Lung (tissue), 12 donors: Measurements from ENCODE around the gene ADCY10. TPM values are rescaled to one million over a fixed set of nuclear protein-coding genes. Genes with fewer than 3 reads are reported as not detected.
A peak's percentile ranks its signal among the peaks of the same experiment; 100 is the strongest.

Source experiments
- ATAC-seq: fragments of 200-7000 bp; cut with Tn5 transposase; one replicate; pipeline ENCODE4 v1.9.1; 2020; ENCODE audit warnings: moderate number of reproducible peaks; ENCODE audit not compliant: insufficient read depth, low FRiP score
- DNase-seq, 3 donors: peaks; one replicate each; pipeline ENCODE4 v3.0.0-alpha.2; 2013 to 2017
- H3K27ac ChIP-seq, 2 donors: one replicate each; pipeline ENCODE4 v1.5.1; 2013; ENCODE audit warnings: mild to moderate bottlenecking in 2 of 2, moderate library complexity in 2 of 2, control low read depth in 1 of 2, inconsistent platforms in 1 of 2, low read depth in 1 of 2, low read length in 1 of 2
- H3K27me3 ChIP-seq, 3 donors: one replicate each; pipeline ENCODE4 v1.5.1; 2013; ENCODE audit warnings: low read length in 2 of 3; ENCODE audit not compliant: control insufficient read depth in 3 of 3, insufficient read depth in 3 of 3
- H3K36me3 ChIP-seq, 4 donors: one replicate each; pipeline ENCODE4 v1.5.1; 2013; ENCODE audit warnings: low read length in 4 of 4, mild to moderate bottlenecking in 1 of 4, moderate library complexity in 1 of 4; ENCODE audit not compliant: control insufficient read depth in 4 of 4, insufficient read depth in 4 of 4
- H3K4me1 ChIP-seq, 5 donors: one replicate each; pipeline ENCODE4 v1.5.1; 2013; ENCODE audit warnings: low read length in 5 of 5, mild to moderate bottlenecking in 2 of 5, moderate library complexity in 1 of 5; ENCODE audit not compliant: control insufficient read depth in 5 of 5, insufficient read depth in 5 of 5
- H3K4me3 ChIP-seq: one replicate; pipeline ENCODE4 v1.5.1; 2013; ENCODE audit warnings: mild to moderate bottlenecking, control low read depth, moderate library complexity
- H3K9ac ChIP-seq, 2 donors: one replicate each; pipeline ENCODE4 v1.5.1; 2013; ENCODE audit warnings: low read length in 2 of 2, control low read depth in 1 of 2; ENCODE audit not compliant: insufficient read depth in 1 of 2
- H3K9me3 ChIP-seq, 4 donors: one replicate each; pipeline ENCODE4 v1.5.1; 2013; ENCODE audit warnings: low read length in 3 of 4, mild to moderate bottlenecking in 1 of 4, moderate library complexity in 1 of 4; ENCODE audit not compliant: control insufficient read depth in 4 of 4, insufficient read depth in 3 of 4
- WGBS, 2 donors: extraction: QIAGEN DNeasy Blood & Tissue Kit; methylation state at CpG; one replicate each; pipeline ENCODE4 v1.1.7; 2013; 5-methylcytosine and 5-hydroxymethylcytosine counted together
- polyA plus RNA-seq, 2 donors: library from polyadenylated mRNA; stranded (reverse); fragments of 200-250 nt; gene quantifications; one replicate each; pipeline ENCODE4 v1.2.1, GENCODE V29; 2013
- total RNA-seq, 2 donors: library from RNA; depleted of rRNA in 1 of 2; stranded (reverse); fragments of >200 nt in 1 of 2; gene quantifications; one replicate each; pipeline ENCODE4 v1.2.1, GENCODE V29; 2014 to 2021
- TF ChIP-seq, protein P1 (sequence below): IDR thresholded peaks from 2 replicates; pipeline ENCODE4 v1.5.1; 2012; ENCODE audit warnings: mild to moderate bottlenecking; ENCODE audit errors: control extremely low read depth, extremely low read depth
- donor health status: control.
- donor health status: control.
- donor health status: Bipolar disorder and iron deficiency.
- donor health status: healthy.
- donor health status: DM: yes; HTN: yes; CAD: no.

ADCY10 gene
- total and polyA plus RNA-seq, 4 donors, result 0.06 to 0.10 (median 0.09) TPM; not detected in 1

- Histone ChIP-seq H3K9me3 (peaks cover 0 to 2% (median 0%) of the 10 kb centered on the region in 4 donors), H3K4me3 (no peak overlapping the region), H3K27ac (peak overlapping the region in 1 of 2 donors; percentile 53), H3K36me3 (peaks cover 9 to 26% (median 18%) of the 10 kb centered on the region in 4 donors), H3K9ac (no peak overlapping the region), H3K4me1 (peaks cover 0 to 17% (median 8%) of the 10 kb centered on the region in 5 donors), H3K27me3 (no peaks in the 10 kb centered on the region)
- TF ChIP-seq, protein P1, sequence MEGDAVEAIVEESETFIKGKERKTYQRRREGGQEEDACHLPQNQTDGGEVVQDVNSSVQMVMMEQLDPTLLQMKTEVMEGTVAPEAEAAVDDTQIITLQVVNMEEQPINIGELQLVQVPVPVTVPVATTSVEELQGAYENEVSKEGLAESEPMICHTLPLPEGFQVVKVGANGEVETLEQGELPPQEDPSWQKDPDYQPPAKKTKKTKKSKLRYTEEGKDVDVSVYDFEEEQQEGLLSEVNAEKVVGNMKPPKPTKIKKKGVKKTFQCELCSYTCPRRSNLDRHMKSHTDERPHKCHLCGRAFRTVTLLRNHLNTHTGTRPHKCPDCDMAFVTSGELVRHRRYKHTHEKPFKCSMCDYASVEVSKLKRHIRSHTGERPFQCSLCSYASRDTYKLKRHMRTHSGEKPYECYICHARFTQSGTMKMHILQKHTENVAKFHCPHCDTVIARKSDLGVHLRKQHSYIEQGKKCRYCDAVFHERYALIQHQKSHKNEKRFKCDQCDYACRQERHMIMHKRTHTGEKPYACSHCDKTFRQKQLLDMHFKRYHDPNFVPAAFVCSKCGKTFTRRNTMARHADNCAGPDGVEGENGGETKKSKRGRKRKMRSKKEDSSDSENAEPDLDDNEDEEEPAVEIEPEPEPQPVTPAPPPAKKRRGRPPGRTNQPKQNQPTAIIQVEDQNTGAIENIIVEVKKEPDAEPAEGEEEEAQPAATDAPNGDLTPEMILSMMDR, result no peak
- ATAC-seq, result peak; percentile 35
- peak; percentile 86 to 96 (median 95) for DNase-seq
- 28 to 59% methylated on average over 5 of the region's 5 CpGs for whole genome bisulfite sequencing, 2 donors
These were observed 122.4 kb downstream of the ADCY10 start for GRCh38 chr1:167791281-167792187.

GRCh38 chr1:167790117-167790516 is 123.8 kb downstream of the ADCY10 start:
- no peak for ATAC-seq
- peaks cover 9 to 27% (median 21%) of the 10 kb centered on the region in 4 donors for H3K36me3 ChIP-seq

DNA sequence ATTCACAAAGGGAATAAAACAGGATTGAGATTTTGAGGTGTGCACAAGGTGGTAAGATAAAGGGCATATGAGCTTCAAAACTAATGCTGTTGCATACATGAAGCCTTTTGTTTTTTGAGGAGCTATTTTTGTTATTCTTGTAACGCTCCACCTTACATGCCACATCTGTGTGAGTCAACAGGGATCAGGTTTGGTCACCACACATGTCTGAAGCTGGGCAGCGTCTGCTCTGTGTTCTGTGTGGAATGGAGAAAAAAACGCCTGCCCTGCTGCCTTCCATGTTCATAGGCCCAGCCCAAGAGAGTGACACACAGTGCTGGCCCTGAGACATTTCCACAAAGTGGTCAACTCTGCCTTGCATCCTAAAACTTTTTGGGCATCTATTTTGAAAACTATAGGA is 124.4 kb downstream of the ADCY10 start:
- DNase-seq, result no peak
- peaks cover 9 to 27% (median 21%) of the 10 kb centered on the region in 4 donors for H3K36me3 ChIP-seq
- H3K9me3 ChIP-seq, result peaks cover 0 to 2% (median 0%) of the 10 kb centered on the region in 4 donors
- peaks cover 0 to 12% (median 3%) of the 10 kb centered on the region in 5 donors for H3K4me1 ChIP-seq
- TF ChIP-seq, protein P1, result no peak
- no peak overlapping the region for H3K27ac ChIP-seq
- no peak for ATAC-seq
- no peak overlapping the region for H3K9ac ChIP-seq
- no peak overlapping the region for H3K4me3 ChIP-seq
- 92 to 97% methylated on average over 3 of the region's 3 CpGs for WGBS, 2 donors
- no peaks in the 10 kb centered on the region for H3K27me3 ChIP-seq

More at GRCh38 chr1:167790117-167790516, 123.8 kb downstream of the ADCY10 start:
- 79 to 87% methylated on average over 5 of the region's 5 CpGs for WGBS, 2 donors
- H3K4me1 ChIP-seq, result peaks cover 0 to 12% (median 3%) of the 10 kb centered on the region in 5 donors
- H3K9me3 ChIP-seq, result peaks cover 0 to 2% (median 0%) of the 10 kb centered on the region in 4 donors
- H3K4me3 ChIP-seq, result no peak overlapping the region
- H3K9ac ChIP-seq, result no peak overlapping the region
- no peaks in the 10 kb centered on the region for H3K27me3 ChIP-seq
- DNase-seq, result no peak
- H3K27ac ChIP-seq, result no peak overlapping the region
- TF ChIP-seq, protein P1, result no peak
